Measurements from ENCODE around the gene PDGFC. TPM values are rescaled to one million over a fixed set of nuclear protein-coding genes. Genes with fewer than 3 reads are reported as not detected.
"Not testable (repeated sequence)": the region's sequence is repeated elsewhere in the genome, so short reads cannot be mapped to it uniquely, and the experiment has no call there.

PDGFC gene
- total RNA-seq, 1 donor = 145 TPM

GRCh38 chr4:156870131-156870530 lies 101.5 kb downstream of the PDGFC start:
- H3K36me3 ChIP-seq (ENCODE audit: insufficient read depth, low read length) = peaks cover 3% of the 10 kb centered on the region
- peaks cover 2% of the 10 kb centered on the region for H4K20me1 ChIP-seq (ENCODE audit: insufficient read depth, low read length)
- H3K4me2 ChIP-seq (ENCODE audit: insufficient read depth, low read length) = no peak overlapping the region

GRCh38 chr4:156866088-156866487 lies 105.5 kb downstream of the PDGFC start:
- not testable (repeated sequence) for H3K9me3 ChIP-seq (ENCODE audit: low read depth, low read length); H3K4me3 ChIP-seq (ENCODE audit: insufficient read depth, low read length); H3K4me2 ChIP-seq (ENCODE audit: insufficient read depth, low read length); H3K36me3 ChIP-seq (ENCODE audit: insufficient read depth, low read length); H3K27ac ChIP-seq (ENCODE audit: low read depth, low read length); H3K4me1 ChIP-seq (ENCODE audit: insufficient read depth, low read length); H3K27me3 ChIP-seq (ENCODE audit: insufficient read depth, low read length); H4K20me1 ChIP-seq (ENCODE audit: insufficient read depth, low read length); H2AFZ ChIP-seq (ENCODE audit: low read length); DNase-seq (ENCODE audit: insufficient read length, low spot score, missing footprints)
- H3K79me2 ChIP-seq (ENCODE audit: insufficient read depth, low read length) = peaks cover 95% of the 10 kb centered on the region

More at GRCh38 chr4:156870131-156870530, 101.5 kb downstream of the PDGFC start:
- Histone ChIP-seq H2AFZ (ENCODE audit: low read length) (no peak overlapping the region), H3K9me3 (ENCODE audit: low read depth, low read length) (no peaks in the 10 kb centered on the region), H3K4me1 (ENCODE audit: insufficient read depth, low read length) (no peaks in the 10 kb centered on the region), H3K79me2 (ENCODE audit: insufficient read depth, low read length) (peaks cover 94% of the 10 kb centered on the region), H3K4me3 (ENCODE audit: insufficient read depth, low read length) (no peak overlapping the region), H3K27me3 (ENCODE audit: insufficient read depth, low read length) (no peaks in the 10 kb centered on the region), H3K27ac (ENCODE audit: low read depth, low read length) (no peak overlapping the region)
- DNase-seq (ENCODE audit: insufficient read length, low spot score, missing footprints) = no peak
- TF ChIP-seq CTCF (IDR thresholded peaks at IDR 0.05; ENCODE audit: extremely low read depth, low read depth, low read length) = no peak

DNA sequence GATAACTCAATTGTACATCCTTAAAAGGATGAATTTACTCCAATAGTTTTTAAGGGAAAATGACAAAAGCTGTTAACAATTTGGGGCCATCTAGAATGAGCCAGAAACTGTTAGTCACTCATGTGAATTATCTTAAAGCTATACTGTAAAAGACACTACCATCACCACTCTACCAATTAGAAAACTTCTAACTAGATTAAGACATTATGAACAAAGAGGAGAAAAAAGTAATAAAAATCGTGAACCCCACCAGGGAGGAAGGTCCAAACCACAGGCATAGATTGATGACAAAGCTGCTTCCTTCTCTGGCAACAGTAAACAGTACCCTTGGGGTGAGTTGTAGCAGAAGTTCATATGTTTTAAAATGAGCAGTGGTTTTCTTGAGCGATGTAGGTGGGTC lies 106.1 kb downstream of the PDGFC start:
- DNase-seq (ENCODE audit: insufficient read length, low spot score, missing footprints) = peak; percentile 3
- no peak for TF ChIP-seq CTCF (IDR thresholded peaks at IDR 0.05; ENCODE audit: extremely low read depth, low read depth, low read length)
- Histone ChIP-seq H2AFZ (ENCODE audit: low read length) (no peak overlapping the region), H3K4me2 (ENCODE audit: insufficient read depth, low read length) (no peak overlapping the region), H3K79me2 (ENCODE audit: insufficient read depth, low read length) (peaks cover 92% of the 10 kb centered on the region), H3K4me1 (ENCODE audit: insufficient read depth, low read length) (no peaks in the 10 kb centered on the region), H3K27ac (ENCODE audit: low read depth, low read length) (no peak overlapping the region), H4K20me1 (ENCODE audit: insufficient read depth, low read length) (peaks cover 4% of the 10 kb centered on the region), H3K36me3 (ENCODE audit: insufficient read depth, low read length) (peaks cover 3% of the 10 kb centered on the region), H3K27me3 (ENCODE audit: insufficient read depth, low read length) (no peaks in the 10 kb centered on the region), H3K4me3 (ENCODE audit: insufficient read depth, low read length) (no peak overlapping the region), H3K9me3 (ENCODE audit: low read depth, low read length) (no peaks in the 10 kb centered on the region)

- H3K9me3 ChIP-seq (ENCODE audit: low read depth, low read length) = no peaks in the 10 kb centered on the region
- TF ChIP-seq CTCF (IDR thresholded peaks at IDR 0.05; ENCODE audit: extremely low read depth, low read depth, low read length) = no peak
- H3K27ac ChIP-seq (ENCODE audit: low read depth, low read length) = no peak overlapping the region
- H3K36me3 ChIP-seq (ENCODE audit: insufficient read depth, low read length) = no peaks in the 10 kb centered on the region
- no peak for DNase-seq (ENCODE audit: insufficient read length, low spot score, missing footprints)
- H4K20me1 ChIP-seq (ENCODE audit: insufficient read depth, low read length) = peaks cover 4% of the 10 kb centered on the region
- H3K4me1 ChIP-seq (ENCODE audit: insufficient read depth, low read length) = no peaks in the 10 kb centered on the region
- no peaks in the 10 kb centered on the region for H3K27me3 ChIP-seq (ENCODE audit: insufficient read depth, low read length)
- H3K79me2 ChIP-seq (ENCODE audit: insufficient read depth, low read length) = peaks cover 91% of the 10 kb centered on the region
- no peak overlapping the region for H2AFZ ChIP-seq (ENCODE audit: low read length)
- H3K4me3 ChIP-seq (ENCODE audit: insufficient read depth, low read length) = no peak overlapping the region
- no peak overlapping the region for H3K4me2 ChIP-seq (ENCODE audit: insufficient read depth, low read length)
Observed at GRCh38 chr4:156858071-156858470, 113.5 kb downstream of the PDGFC start.
